Measurements from ENCODE around the gene TCF7L1.
"Not testable (repeated sequence)": the region's sequence is repeated elsewhere in the genome, so short reads cannot be mapped to it uniquely, and the experiment has no call there.

Gene TCF7L1, protein sequence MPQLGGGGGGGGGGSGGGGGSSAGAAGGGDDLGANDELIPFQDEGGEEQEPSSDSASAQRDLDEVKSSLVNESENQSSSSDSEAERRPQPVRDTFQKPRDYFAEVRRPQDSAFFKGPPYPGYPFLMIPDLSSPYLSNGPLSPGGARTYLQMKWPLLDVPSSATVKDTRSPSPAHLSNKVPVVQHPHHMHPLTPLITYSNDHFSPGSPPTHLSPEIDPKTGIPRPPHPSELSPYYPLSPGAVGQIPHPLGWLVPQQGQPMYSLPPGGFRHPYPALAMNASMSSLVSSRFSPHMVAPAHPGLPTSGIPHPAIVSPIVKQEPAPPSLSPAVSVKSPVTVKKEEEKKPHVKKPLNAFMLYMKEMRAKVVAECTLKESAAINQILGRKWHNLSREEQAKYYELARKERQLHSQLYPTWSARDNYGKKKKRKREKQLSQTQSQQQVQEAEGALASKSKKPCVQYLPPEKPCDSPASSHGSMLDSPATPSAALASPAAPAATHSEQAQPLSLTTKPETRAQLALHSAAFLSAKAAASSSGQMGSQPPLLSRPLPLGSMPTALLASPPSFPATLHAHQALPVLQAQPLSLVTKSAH

GRCh38 chr2:85132834-85133637 is at the start of gene TCF7L1:
Gene TCF7L1, plus strand, starts transcription at chr2:85133392. Its CDS starts 293 bp downstream, at chr2:85133685.
- DNase-seq: peak; percentile 94

DNA sequence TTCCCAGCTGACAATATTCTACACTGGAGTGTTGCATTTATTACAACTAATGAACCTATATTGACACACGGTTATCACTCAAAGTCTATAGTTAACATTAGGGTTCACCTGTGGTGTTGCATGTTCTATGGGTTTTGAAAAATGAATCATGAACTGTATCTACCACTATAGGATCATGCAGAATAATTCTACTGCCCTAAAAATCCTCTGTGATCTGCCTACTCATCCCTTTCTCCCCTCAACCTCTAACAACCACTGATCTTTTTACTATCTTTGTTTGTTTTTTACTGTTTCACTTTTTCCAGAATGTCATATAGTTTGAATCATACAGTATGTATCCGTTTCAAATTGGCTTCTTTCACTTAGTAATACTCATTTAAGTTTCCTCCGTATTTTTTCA is 47.6 kb upstream of the TCF7L1 start:
- DNase-seq: no peak

DNA sequence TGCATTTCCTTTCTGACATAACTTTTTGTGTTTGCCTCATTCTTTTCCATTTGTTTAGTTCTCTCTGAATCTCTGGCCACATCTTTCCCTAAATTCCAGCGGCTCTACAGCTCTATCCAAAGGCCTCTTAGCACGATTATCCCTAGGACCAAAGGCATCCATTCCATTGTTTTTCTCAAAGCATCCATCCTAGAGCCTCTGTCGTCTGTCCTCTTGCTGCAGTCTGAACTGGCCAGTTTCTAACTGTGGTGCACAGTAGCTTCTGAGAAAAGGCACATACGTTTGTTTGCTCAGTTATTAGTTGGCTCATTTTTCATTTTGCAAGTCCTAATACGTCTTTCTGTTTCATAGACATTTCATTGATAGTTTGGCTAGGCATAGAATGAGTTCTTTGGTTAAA is 45.7 kb upstream of the TCF7L1 start:
- DNase-seq: no peak

DNA sequence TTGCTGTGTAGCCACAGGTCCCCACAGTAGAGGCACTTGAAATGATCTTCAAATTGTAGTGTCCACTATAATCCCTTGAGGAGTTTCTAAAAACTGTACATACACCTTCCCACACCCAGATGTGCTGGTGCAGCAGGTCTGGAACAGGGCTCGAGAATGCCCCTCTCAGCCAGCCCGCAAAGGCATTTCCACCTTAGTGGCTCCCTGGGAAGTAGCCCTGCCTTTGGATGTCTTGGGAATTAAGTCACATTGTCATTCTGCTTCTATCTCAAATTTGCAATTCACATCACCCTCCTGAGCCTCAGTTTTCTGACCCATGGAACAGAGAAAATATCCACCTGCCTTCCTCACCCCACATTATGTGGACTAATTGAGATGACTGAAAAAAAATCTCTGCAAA is 44.3 kb upstream of the TCF7L1 start:
- DNase-seq: no peak

DNA sequence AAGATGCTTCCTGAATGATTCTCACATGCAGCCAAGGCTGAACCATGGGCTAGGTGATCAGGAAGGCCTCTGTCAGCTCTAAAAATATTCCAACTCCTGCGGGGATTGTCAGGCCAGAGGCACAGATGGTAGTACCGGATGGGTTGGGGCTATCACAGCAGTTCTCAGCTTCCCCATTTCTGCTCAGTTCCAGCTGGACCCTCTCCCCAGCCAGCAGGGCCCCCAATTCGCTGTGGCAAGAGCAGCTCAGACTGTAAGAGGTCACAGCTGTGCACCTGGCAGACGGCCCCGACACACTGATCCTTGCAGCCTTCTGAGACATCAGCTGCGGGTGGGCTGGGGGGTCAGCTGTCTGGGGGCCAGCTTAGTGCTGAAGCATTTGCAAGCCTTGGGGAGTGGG is 43.6 kb upstream of the TCF7L1 start:
- DNase-seq: peak; percentile 84

- DNase-seq: no peak
Measured at GRCh38 chr2:85091838-85092237, 41.4 kb upstream of the TCF7L1 start.

GRCh38 chr2:85095094-85095493 is 38.1 kb upstream of the TCF7L1 start:
- DNase-seq: no peak

- DNase-seq: no peak
Measured at GRCh38 chr2:85096616-85097015, 36.6 kb upstream of the TCF7L1 start.

GRCh38 chr2:85104228-85104627 is 29.0 kb upstream of the TCF7L1 start:
- no peak for DNase-seq

DNA sequence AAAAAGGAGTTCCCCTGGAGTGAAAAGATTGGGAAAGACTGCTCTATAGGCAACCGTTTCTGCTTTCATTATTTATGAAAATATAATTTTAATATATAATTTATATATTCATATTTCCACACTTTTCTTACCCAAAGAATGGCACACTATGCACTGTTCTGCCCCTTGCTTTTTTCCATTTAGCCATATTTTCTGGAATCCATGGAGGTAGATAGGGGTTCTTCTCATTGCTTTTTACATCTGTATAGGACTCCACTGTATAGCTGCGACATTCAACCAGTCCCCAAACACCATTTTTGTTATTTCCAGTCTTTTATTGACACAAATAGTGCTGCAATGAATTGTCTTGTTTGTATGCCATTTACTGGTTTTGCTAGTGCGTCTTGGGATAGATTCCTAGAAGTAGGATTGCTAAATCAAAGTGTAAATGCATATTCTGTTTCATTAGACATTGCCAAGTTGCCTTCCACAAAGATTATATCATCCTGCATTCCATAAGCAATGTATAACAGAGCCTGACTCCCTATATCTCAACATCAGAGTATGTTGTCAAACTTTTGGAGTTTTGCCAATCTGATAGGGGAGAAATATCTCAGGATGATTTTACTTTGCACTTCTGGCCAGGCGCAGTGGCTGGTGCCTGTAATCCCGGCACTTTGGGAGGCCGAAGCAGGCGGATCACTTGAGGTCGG is 26.6 kb upstream of the TCF7L1 start:
- no peak for DNase-seq

DNA sequence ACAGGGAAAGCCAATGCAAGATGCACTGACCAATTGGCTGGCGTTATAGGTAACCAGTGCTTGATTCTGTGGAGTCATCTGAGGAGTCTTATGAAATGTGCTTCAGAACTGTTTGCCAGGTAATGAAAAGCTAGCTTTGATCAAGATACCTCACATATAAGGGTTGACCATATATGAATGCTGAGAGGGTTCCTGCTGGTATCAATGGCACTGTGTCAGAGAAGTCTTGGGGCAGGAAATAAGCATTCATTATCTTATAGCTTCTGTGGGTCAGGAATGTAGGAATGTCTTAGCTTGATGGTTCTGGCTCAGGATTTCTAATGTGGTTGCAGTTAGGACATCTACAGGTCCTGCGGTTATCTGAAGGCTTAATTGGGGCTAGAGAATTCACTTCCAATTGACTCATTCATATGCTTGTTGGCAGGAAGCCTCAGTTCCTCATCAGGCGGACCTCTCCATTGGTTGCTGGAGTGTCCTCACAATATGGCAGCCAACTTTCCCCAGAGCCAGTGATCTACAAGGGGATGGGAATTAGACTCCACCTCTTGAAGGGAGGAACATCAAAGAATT is 22.1 kb upstream of the TCF7L1 start:
- DNase-seq: no peak

DNA sequence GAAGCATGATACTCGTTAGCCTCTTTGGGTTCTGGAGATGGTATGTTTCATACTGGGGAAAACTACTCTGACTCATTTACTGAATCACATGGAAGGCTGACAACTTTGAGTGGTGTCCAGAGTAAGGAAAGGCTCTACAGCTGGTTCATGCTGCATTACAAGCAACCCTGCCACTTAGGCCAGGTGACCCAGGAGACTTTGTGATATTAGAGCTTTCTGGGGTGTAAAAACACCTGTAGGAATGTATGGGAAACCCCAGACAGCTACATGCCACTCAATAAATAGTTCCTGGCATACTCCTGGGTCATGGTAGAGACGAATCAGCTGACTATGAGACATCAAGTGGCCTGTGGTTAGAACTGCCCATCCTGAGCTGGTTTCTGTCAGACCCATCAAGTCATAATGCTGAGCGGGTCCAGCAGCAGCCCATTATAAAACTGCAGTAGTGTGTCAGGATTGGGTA is 21.3 kb upstream of the TCF7L1 start:
- no peak for DNase-seq

DNA sequence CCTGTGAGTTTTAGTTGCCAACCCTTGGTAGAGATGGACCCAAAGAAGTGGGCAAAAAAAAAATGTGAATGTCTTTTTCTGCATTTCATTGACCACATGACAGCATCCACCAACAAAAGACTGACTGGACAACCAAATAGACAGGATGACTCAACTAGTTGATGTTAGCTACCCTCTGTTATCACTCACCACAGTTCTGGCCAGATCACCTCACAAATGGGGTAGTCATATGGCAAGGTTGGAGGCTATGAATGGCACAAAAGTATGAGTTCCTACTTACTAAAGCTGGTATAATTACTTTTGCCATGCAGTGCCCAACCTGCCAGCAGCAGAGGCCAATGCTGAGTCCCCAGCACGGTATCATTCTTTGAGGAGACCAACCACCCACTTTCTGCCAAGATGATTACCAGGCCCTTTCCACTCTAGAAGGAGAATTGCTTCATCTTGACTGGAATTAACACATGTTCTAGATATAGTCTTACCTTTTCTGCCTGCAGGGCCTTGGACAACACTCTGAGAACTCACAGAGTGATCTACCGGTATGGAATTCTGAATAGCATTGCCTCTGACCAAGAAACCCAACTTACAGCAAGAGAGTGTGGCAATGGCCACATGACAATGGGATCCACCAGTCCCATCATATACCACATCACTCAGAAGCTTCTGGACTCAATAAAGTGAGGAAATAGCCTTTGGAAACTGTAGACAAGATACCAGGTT is 20.1 kb upstream of the TCF7L1 start:
- no peak for DNase-seq

DNA sequence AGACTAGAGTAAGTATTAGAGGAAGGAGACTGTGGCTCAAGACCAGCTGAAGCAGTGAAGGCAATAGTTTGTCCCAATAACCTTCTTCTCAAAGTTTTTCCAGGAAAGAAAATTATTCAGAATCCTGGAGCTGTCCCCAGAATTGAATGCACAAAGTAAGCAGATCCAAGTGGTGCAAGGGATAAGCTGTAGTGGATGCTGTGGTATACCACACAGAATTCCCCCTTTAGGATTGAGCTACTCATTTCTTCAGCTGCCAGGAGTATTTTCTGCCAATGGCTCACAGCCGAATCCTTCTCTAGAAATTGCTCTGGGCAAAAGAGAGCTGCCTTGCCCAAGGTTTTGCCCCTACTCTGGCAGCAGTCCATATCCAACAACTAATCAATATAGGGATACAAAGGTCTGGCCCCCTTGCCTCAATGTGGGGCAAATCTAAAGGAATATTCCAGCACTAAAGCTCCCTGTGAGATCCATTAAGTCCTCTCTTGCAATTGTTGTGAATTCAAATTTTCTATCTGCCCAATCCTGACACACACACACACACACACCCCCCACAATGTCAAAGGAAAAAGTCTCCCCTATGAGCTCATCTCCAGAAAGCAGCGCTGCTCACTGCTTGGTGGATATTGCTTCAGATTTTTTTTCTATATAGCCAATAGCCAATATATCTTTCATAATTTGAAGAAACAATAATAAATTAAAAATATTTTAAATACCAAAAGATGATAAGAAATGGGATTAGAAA is 18.4 kb upstream of the TCF7L1 start:
- no peak for DNase-seq

DNA sequence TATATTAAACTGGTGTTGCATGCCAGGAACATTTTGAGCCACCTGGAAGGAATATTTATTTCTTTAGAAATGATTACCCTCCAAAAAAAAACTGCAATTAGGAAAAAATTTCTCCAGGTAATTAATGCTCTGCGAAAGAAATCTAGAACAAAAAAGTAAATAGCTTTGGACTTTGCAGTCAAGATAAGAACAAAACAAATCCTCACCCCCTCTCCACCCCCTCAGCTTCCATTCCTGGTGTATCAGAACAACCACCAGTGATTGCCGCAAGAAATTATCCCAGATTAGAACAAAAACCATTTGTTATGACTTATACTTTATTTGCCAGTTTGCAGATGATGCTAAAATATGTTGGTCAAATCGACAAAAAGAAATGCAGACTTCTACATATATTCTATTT is 17.0 kb upstream of the TCF7L1 start:
- no peak for DNase-seq

GRCh38 chr2:85119900-85120299 is 13.3 kb upstream of the TCF7L1 start:
- no peak for DNase-seq

DNA sequence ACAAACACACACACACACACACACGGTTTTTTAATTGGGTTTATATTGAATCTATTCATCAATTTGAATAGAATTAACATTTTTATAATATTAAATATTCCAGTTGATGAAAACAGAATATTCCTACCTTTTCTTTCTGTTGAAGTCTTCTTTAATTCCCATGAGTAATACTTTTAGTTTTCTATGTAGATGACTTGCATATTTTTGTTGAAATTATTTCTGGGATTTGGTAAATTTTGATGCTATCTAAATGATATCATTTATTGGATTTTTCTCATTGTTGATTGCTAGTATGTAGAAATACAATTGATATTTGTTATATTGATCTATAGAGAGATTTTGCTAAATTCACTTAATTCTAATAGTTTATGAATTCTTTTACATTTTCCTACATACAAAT is 12.8 kb upstream of the TCF7L1 start:
- DNase-seq: no peak

DNA sequence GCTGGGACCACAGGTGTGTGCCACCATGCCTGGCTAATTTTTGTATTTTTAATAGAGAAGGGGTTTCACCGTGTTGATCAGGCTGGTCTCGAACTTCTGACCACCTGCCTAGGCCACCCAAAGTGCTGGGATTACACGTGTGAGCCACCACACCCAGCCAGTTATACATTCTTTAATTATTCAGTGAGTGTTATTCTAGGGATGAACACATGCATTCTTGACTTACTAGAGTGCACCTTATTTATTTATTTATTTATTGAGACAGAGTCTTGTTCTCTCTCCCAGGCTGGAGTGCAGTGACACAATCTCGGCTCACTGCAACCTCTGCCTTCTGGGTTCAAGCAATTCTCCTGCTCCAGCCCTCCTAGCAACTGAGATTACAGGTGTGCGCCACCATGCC is 6.7 kb upstream of the TCF7L1 start:
- DNase-seq: not testable (repeated sequence)

- DNase-seq: no peak
Measured at GRCh38 chr2:85129861-85130260, 3.3 kb upstream of the TCF7L1 start.

- no peak for DNase-seq
Measured at GRCh38 chr2:85130407-85130806, 2.8 kb upstream of the TCF7L1 start.

GRCh38 chr2:85131116-85131515 is 2.1 kb upstream of the TCF7L1 start:
- DNase-seq: peak; percentile 56

Measured in femur (tissue), 1 donor.